MM.1S (cell line): ENCODE data around the gene RTP5.

Experiments used
- DNase-seq: peaks from one replicate; pipeline ENCODE4 v3.0.0-alpha.2; 2015
- H2AFZ ChIP-seq: fragments of 300-600 bp; sonication (generic); 2 replicates; pipeline ENCODE4 v1.6.0; 2016; ENCODE audit warnings: antibody characterized with exemption, low read length
- H3F3A ChIP-seq: fragments of 300-600 bp; sonication (generic); 2 replicates; pipeline ENCODE4 v1.6.1; 2016; ENCODE audit warnings: mild to moderate bottlenecking, antibody characterized with exemption, low read length, moderate library complexity, mixed read lengths; ENCODE audit not compliant: insufficient read depth
- H3K27ac ChIP-seq: fragments of 300-600 bp; sonication (generic); 2 replicates; pipeline ENCODE4 v1.5.1; 2016; ENCODE audit warnings: mild to moderate bottlenecking, low read length
- H3K27me3 ChIP-seq: fragments of 300-600 bp; sonication (generic); replicated peaks from 2 replicates; pipeline ENCODE4 v1.6.0; 2016; ENCODE audit warnings: low read length; ENCODE audit not compliant: insufficient read depth
- H3K36me3 ChIP-seq: fragments of 300-600 bp; sonication (generic); replicated peaks from 2 replicates; pipeline ENCODE4 v1.6.1; 2016; ENCODE audit warnings: mild to moderate bottlenecking, low read length, mixed read lengths; ENCODE audit not compliant: insufficient read depth
- H3K4me1 ChIP-seq: fragments of 300-600 bp; sonication (generic); 2 replicates; pipeline ENCODE4 v1.6.1; 2016; ENCODE audit warnings: low read length, mixed read lengths
- H3K4me2 ChIP-seq: fragments of 300-600 bp; sonication (generic); 2 replicates; pipeline ENCODE4 v1.6.0; 2016; ENCODE audit warnings: low read depth, low read length
- H3K4me3 ChIP-seq: fragments of 300-600 bp; sonication (generic); 2 replicates; pipeline ENCODE4 v1.5.1; 2016; ENCODE audit warnings: low read length, mixed read lengths
- H3K79me2 ChIP-seq: fragments of 300-600 bp; sonication (generic); 2 replicates; pipeline ENCODE4 v1.6.1; 2016; ENCODE audit warnings: mixed run types, low read length, mixed read lengths
- H3K9ac ChIP-seq: fragments of 300-600 bp; sonication (generic); 2 replicates; pipeline ENCODE4 v1.6.1; 2016; ENCODE audit warnings: low read length, mixed read lengths
- H3K9me2 ChIP-seq: fragments of 300-600 bp; sonication (generic); replicated peaks from 2 replicates; pipeline ENCODE4 v1.6.1; 2016; ENCODE audit warnings: mild to moderate bottlenecking, low read length, mixed read lengths; ENCODE audit not compliant: insufficient read depth
- H3K9me3 ChIP-seq: fragments of 300-600 bp; sonication (generic); replicated peaks from 2 replicates; pipeline ENCODE4 v1.6.1; 2016; ENCODE audit warnings: mild to moderate bottlenecking, low read length, mixed read lengths; ENCODE audit not compliant: insufficient read depth
- H4K20me1 ChIP-seq: fragments of 300-600 bp; sonication (generic); 2 replicates; pipeline ENCODE4 v1.6.1; 2016; ENCODE audit warnings: mild to moderate bottlenecking, low read length, moderate library complexity, mixed read lengths; ENCODE audit not compliant: insufficient read depth
- CTCF ChIP-seq: fragments of 300-600 bp; sonication (generic); IDR thresholded peaks from 2 replicates; pipeline ENCODE4 v1.5.1; 2016; ENCODE audit warnings: antibody characterized with exemption, low read length, mixed read lengths
- EZH2 ChIP-seq: fragments of 300-600 bp; sonication (generic); optimal IDR thresholded peaks from 2 replicates; pipeline ENCODE3; 2017; ENCODE audit warnings: low read depth, mild to moderate bottlenecking, antibody characterized with exemption, low read length, mixed read lengths
- EZH2phosphoT487 ChIP-seq: fragments of 300-600 bp; sonication (generic); IDR thresholded peaks from 2 replicates; pipeline ENCODE4 v1.6.1; 2018; ENCODE audit warnings: antibody characterized with exemption, low read length

The RTP5 gene

GRCh38 chr2:241897231-241897916, 27.8 kb downstream of the RTP5 start:
- Histone ChIP-seq H3K27ac (no peak overlapping the region), H2AFZ (no peak overlapping the region), H3K4me1 (no peaks in the 10 kb centered on the region), H3K4me3 (no peak overlapping the region), H3F3A (no peaks in the 10 kb centered on the region), H3K4me2 (no peak overlapping the region), H3K9me3 (no peaks in the 10 kb centered on the region), H3K36me3 (no peaks in the 10 kb centered on the region), H3K79me2 (no peaks in the 10 kb centered on the region), H3K9me2 (no peaks in the 10 kb centered on the region), H3K9ac (no peak overlapping the region), H3K27me3 (no peaks in the 10 kb centered on the region), H4K20me1 (no peaks in the 10 kb centered on the region)
- DNase-seq = no peak
- TF ChIP-seq EZH2phosphoT487 (no peak), EZH2 (no peak), CTCF (no peak)

- no peaks in the 10 kb centered on the region for H3K27me3 ChIP-seq
- no peak for DNase-seq
- TF ChIP-seq EZH2 = no peak
- no peak for TF ChIP-seq EZH2phosphoT487
- no peak for TF ChIP-seq CTCF
- no peaks in the 10 kb centered on the region for H4K20me1 ChIP-seq
- H2AFZ ChIP-seq = no peak overlapping the region
- H3K9ac ChIP-seq = no peak overlapping the region
- H3K9me2 ChIP-seq = no peaks in the 10 kb centered on the region
- H3F3A ChIP-seq = no peaks in the 10 kb centered on the region
- no peak overlapping the region for H3K4me2 ChIP-seq
- no peak overlapping the region for H3K27ac ChIP-seq
- H3K4me1 ChIP-seq = no peaks in the 10 kb centered on the region
- no peaks in the 10 kb centered on the region for H3K36me3 ChIP-seq
- no peaks in the 10 kb centered on the region for H3K9me3 ChIP-seq
- no peak overlapping the region for H3K4me3 ChIP-seq
- H3K79me2 ChIP-seq = no peaks in the 10 kb centered on the region
These were observed 29.1 kb downstream of the RTP5 start for GRCh38 chr2:241898463-241899270.

GRCh38 chr2:241900251-241901017, 30.9 kb downstream of the RTP5 start:
- Histone ChIP-seq H4K20me1 (no peaks in the 10 kb centered on the region), H2AFZ (no peak overlapping the region), H3K27me3 (no peaks in the 10 kb centered on the region), H3K4me1 (no peaks in the 10 kb centered on the region), H3K9me3 (no peaks in the 10 kb centered on the region), H3F3A (no peaks in the 10 kb centered on the region), H3K36me3 (no peaks in the 10 kb centered on the region), H3K27ac (no peak overlapping the region), H3K79me2 (no peaks in the 10 kb centered on the region), H3K9me2 (no peaks in the 10 kb centered on the region), H3K4me2 (no peak overlapping the region), H3K4me3 (no peak overlapping the region), H3K9ac (no peak overlapping the region)
- no peak for DNase-seq
- TF ChIP-seq CTCF (no peak), EZH2 (no peak), EZH2phosphoT487 (no peak)
